ENCODE data around the gene MPLKIP.

MPLKIP gene

GRCh38 chr7:40101201-40101600 is 33.2 kb downstream of the MPLKIP start:
- DNase-seq (ENCODE audit: low spot score) = no peak
- ATAC-seq (ENCODE audit: low read depth) = no peak
- Histone ChIP-seq H3K4me3 (ENCODE audit: severe bottlenecking) (no peak overlapping the region), H3K9me3 (ENCODE audit: severe bottlenecking) (no peaks in the 10 kb centered on the region), H3K27ac (ENCODE audit: poor library complexity, severe bottlenecking) (no peak overlapping the region), H3K4me1 (ENCODE audit: insufficient read depth, poor library complexity, severe bottlenecking) (no peaks in the 10 kb centered on the region), H3K36me3 (ENCODE audit: low read depth) (peaks cover 8% of the 10 kb centered on the region), H3K27me3 (ENCODE audit: insufficient read depth, poor library complexity, severe bottlenecking) (no peaks in the 10 kb centered on the region)
- TF ChIP-seq CTCF (IDR thresholded peaks at IDR 0.05; ENCODE audit: poor library complexity, severe bottlenecking) = no peak

GRCh38 chr7:40099837-40100236 is 34.6 kb downstream of the MPLKIP start:
- DNase-seq (ENCODE audit: low spot score) (no peak), ATAC-seq (ENCODE audit: low read depth) (no peak)
- Histone ChIP-seq H3K36me3 (ENCODE audit: low read depth) (peaks cover 17% of the 10 kb centered on the region), H3K27ac (ENCODE audit: poor library complexity, severe bottlenecking) (no peak overlapping the region), H3K4me3 (ENCODE audit: severe bottlenecking) (no peak overlapping the region), H3K4me1 (ENCODE audit: insufficient read depth, poor library complexity, severe bottlenecking) (no peaks in the 10 kb centered on the region), H3K9me3 (ENCODE audit: severe bottlenecking) (no peaks in the 10 kb centered on the region), H3K27me3 (ENCODE audit: insufficient read depth, poor library complexity, severe bottlenecking) (no peaks in the 10 kb centered on the region)
- TF ChIP-seq CTCF (IDR thresholded peaks at IDR 0.05; ENCODE audit: poor library complexity, severe bottlenecking) = no peak

- Histone ChIP-seq H3K4me3 (ENCODE audit: severe bottlenecking) (no peak overlapping the region), H3K9me3 (ENCODE audit: severe bottlenecking) (no peaks in the 10 kb centered on the region), H3K27ac (ENCODE audit: poor library complexity, severe bottlenecking) (no peak overlapping the region), H3K27me3 (ENCODE audit: insufficient read depth, poor library complexity, severe bottlenecking) (no peaks in the 10 kb centered on the region), H3K36me3 (ENCODE audit: low read depth) (peaks cover 26% of the 10 kb centered on the region), H3K4me1 (ENCODE audit: insufficient read depth, poor library complexity, severe bottlenecking) (no peaks in the 10 kb centered on the region)
- ATAC-seq (ENCODE audit: low read depth) = no peak
- no peak for DNase-seq (ENCODE audit: low spot score)
- TF ChIP-seq CTCF (IDR thresholded peaks at IDR 0.05; ENCODE audit: poor library complexity, severe bottlenecking) = no peak
These were observed 35.6 kb downstream of the MPLKIP start for GRCh38 chr7:40098810-40099209.

- Histone ChIP-seq H3K27me3 (ENCODE audit: insufficient read depth, poor library complexity, severe bottlenecking) (no peaks in the 10 kb centered on the region), H3K4me3 (ENCODE audit: severe bottlenecking) (no peak overlapping the region), H3K4me1 (ENCODE audit: insufficient read depth, poor library complexity, severe bottlenecking) (no peaks in the 10 kb centered on the region), H3K27ac (ENCODE audit: poor library complexity, severe bottlenecking) (no peak overlapping the region), H3K9me3 (ENCODE audit: severe bottlenecking) (no peaks in the 10 kb centered on the region), H3K36me3 (ENCODE audit: low read depth) (peaks cover 32% of the 10 kb centered on the region)
- no peak for ATAC-seq (ENCODE audit: low read depth)
- no peak for TF ChIP-seq CTCF (IDR thresholded peaks at IDR 0.05; ENCODE audit: poor library complexity, severe bottlenecking)
- no peak for DNase-seq (ENCODE audit: low spot score)
These were observed 36.7 kb downstream of the MPLKIP start for GRCh38 chr7:40097728-40098127.

GRCh38 chr7:40095695-40096327 is 38.6 kb downstream of the MPLKIP start:
- no peak for TF ChIP-seq CTCF (IDR thresholded peaks at IDR 0.05; ENCODE audit: poor library complexity, severe bottlenecking)
- Histone ChIP-seq H3K36me3 (ENCODE audit: low read depth) (peaks cover 45% of the 10 kb centered on the region), H3K4me1 (ENCODE audit: insufficient read depth, poor library complexity, severe bottlenecking) (no peaks in the 10 kb centered on the region), H3K27me3 (ENCODE audit: insufficient read depth, poor library complexity, severe bottlenecking) (no peaks in the 10 kb centered on the region), H3K4me3 (ENCODE audit: severe bottlenecking) (no peak overlapping the region), H3K27ac (ENCODE audit: poor library complexity, severe bottlenecking) (no peak overlapping the region), H3K9me3 (ENCODE audit: severe bottlenecking) (no peaks in the 10 kb centered on the region)
- no peak for DNase-seq (ENCODE audit: low spot score)
- no peak for ATAC-seq (ENCODE audit: low read depth)
